ENCODE data around the gene COL9A3. TPM values are rescaled to one million over a fixed set of nuclear protein-coding genes. Genes with fewer than 3 reads are reported as not detected.

Gene COL9A3
- polyA plus RNA-seq (2013): 243 and 264 TPM in 2 replicates

GRCh38 chr20:62816884-62817873, at the start of gene COL9A3:
TSS of gene COL9A3 (plus strand) at chr20:62817050. CDS start at chr20:62817065, 15 bp downstream.
- peaks cover 38 to 55% of the 10 kb centered on the region in 2 experiments for H3K4me1 ChIP-seq (ENCODE audit: control insufficient read depth in 1 of 2, insufficient read depth in 2 of 2, low read length in 2 of 2)
- H3K27me3 ChIP-seq (ENCODE audit: insufficient read depth, low read length): no peaks in the 10 kb centered on the region
- peak within 1 kb of the TSS; percentile 78 for H2AFZ ChIP-seq (ENCODE audit: insufficient read depth, low read length, poor library complexity)
- H3K23ac ChIP-seq (ENCODE audit: low read length): no peak within 1 kb of the TSS
- H3K36me3 ChIP-seq (ENCODE audit: control insufficient read depth in 1 of 2, insufficient read depth in 2 of 2, low read length in 2 of 2): peaks cover 31 to 35% of the 10 kb centered on the region in 2 experiments
- peak within 1 kb of the TSS; percentile 73 for H3K9ac ChIP-seq (ENCODE audit: low read length)
- H4K8ac ChIP-seq (ENCODE audit: low read depth, low read length): peak within 1 kb of the TSS; percentile 93
- peak within 1 kb of the TSS; percentile 75 for H2AK5ac ChIP-seq (ENCODE audit: low read length)
- H2BK120ac ChIP-seq (ENCODE audit: insufficient read depth, low read length, poor library complexity): peak within 1 kb of the TSS; percentile 98
- peak within 1 kb of the TSS; percentile 72 for H3K4me3 ChIP-seq (ENCODE audit: low read depth, low read length)
- peak within 1 kb of the TSS; percentile 94 for H3K27ac ChIP-seq (ENCODE audit: low read depth, low read length)
- peak within 1 kb of the TSS; percentile 99 for H4K91ac ChIP-seq (ENCODE audit: low read depth, low read length)
- no CpG with 5 or more reads among the region's 108 CpGs for WGBS (ENCODE audit: extremely low coverage, insufficient coverage, insufficient read length)
- H3K9me3 ChIP-seq (ENCODE audit: insufficient read depth, low read depth, low read length): no peaks in the 10 kb centered on the region
- peak within 1 kb of the TSS; percentile 74 for H3K4ac ChIP-seq (ENCODE audit: low read depth, low read length)
- no peak for DNase-seq
- H2BK5ac ChIP-seq (ENCODE audit: low read depth, low read length, poor library complexity): peak within 1 kb of the TSS; percentile 91
- peak within 1 kb of the TSS; percentile 73 for H4K12ac ChIP-seq (ENCODE audit: low read depth, low read length)
- peak within 1 kb of the TSS; percentile 88 for H3K14ac ChIP-seq (ENCODE audit: low read length)
- peaks cover 13% of the 10 kb centered on the region for H3K79me2 ChIP-seq (ENCODE audit: control insufficient read depth, insufficient read depth, low read length, poor library complexity)
- peak within 1 kb of the TSS; percentile 92 for H3K4me2 ChIP-seq (ENCODE audit: low read length)
- H3K79me1 ChIP-seq (ENCODE audit: low read length): peaks cover 31% of the 10 kb centered on the region
- peak within 1 kb of the TSS; percentile 93 for H3K18ac ChIP-seq (ENCODE audit: low read length)
- H2BK12ac ChIP-seq (ENCODE audit: low read length): peak within 1 kb of the TSS; percentile 75

GRCh38 chr20:62768234-62768546, 48.7 kb upstream of the COL9A3 start:
- H3K4me2 ChIP-seq (ENCODE audit: low read length): no peak overlapping the region

DNA sequence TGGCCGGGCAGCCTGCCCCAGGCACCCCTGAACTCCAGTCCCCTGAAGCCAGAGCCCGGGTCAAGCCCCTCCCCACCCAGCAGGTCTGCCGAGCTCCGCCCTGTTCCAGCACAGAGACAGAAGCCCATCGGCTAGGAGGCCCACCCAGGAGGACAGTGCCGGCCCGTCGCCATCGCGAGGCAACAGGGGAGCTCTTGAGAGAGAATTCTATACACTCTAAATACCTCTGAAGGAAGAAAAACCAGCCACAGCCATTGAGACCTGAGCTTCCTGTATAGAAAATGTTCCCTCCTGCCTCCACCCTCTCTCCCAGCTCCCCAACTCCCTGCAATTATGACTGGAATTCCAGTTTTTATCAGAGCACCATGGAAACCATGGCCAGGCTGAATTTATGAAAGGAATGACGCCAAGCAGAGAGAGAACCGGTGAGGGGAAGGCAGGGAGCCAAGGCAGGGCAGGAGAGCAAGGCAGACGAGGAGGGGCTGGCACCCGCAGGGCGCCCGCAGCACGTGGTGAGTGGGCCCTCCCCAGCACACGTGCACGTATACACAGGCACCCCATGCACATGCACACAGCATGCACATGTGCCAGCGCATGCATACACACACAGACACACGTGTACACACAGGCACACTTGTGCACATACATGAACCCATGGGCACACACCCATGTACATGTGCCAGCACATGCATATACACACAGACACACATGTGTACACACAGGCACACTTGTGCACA, 48.1 kb upstream of the COL9A3 start:
- no CpG with 5 or more reads among the region's 21 CpGs for WGBS (ENCODE audit: extremely low coverage, insufficient coverage, insufficient read length)
- no peak overlapping the region for H3K14ac ChIP-seq (ENCODE audit: low read length)
- no peak overlapping the region for H4K8ac ChIP-seq (ENCODE audit: low read depth, low read length)
- no peak overlapping the region for H2BK5ac ChIP-seq (ENCODE audit: low read depth, low read length, poor library complexity)
- H2BK120ac ChIP-seq (ENCODE audit: insufficient read depth, low read length, poor library complexity): no peak overlapping the region
- H3K4ac ChIP-seq (ENCODE audit: low read depth, low read length): no peak overlapping the region
- no peak overlapping the region for H3K4me3 ChIP-seq (ENCODE audit: low read depth, low read length)
- H3K36me3 ChIP-seq (ENCODE audit: control insufficient read depth in 1 of 2, insufficient read depth in 2 of 2, low read length in 2 of 2): no peaks in the 10 kb centered on the region
- no peaks in the 10 kb centered on the region for H3K79me1 ChIP-seq (ENCODE audit: low read length)
- H3K27ac ChIP-seq (ENCODE audit: low read depth, low read length): no peak overlapping the region
- H3K4me1 ChIP-seq (ENCODE audit: control insufficient read depth in 1 of 2, insufficient read depth in 2 of 2, low read length in 2 of 2): peaks cover 4 to 13% of the 10 kb centered on the region in 2 experiments
- no peak overlapping the region for H4K91ac ChIP-seq (ENCODE audit: low read depth, low read length)
- no peak overlapping the region for H3K4me2 ChIP-seq (ENCODE audit: low read length)
- H3K18ac ChIP-seq (ENCODE audit: low read length): no peak overlapping the region
- peaks cover 3% of the 10 kb centered on the region for H3K9me3 ChIP-seq (ENCODE audit: insufficient read depth, low read depth, low read length)
- DNase-seq: peak in 1 of 2 donors; percentile 27
- H3K9ac ChIP-seq (ENCODE audit: low read length): no peak overlapping the region
- H3K27me3 ChIP-seq (ENCODE audit: insufficient read depth, low read length): no peaks in the 10 kb centered on the region
- no peak overlapping the region for H2BK12ac ChIP-seq (ENCODE audit: low read length)
- no peak overlapping the region for H4K12ac ChIP-seq (ENCODE audit: low read depth, low read length)
- H2AFZ ChIP-seq (ENCODE audit: insufficient read depth, low read length, poor library complexity): no peak overlapping the region
- H3K23ac ChIP-seq (ENCODE audit: low read length): peak overlapping the region; percentile 10
- no peaks in the 10 kb centered on the region for H3K79me2 ChIP-seq (ENCODE audit: control insufficient read depth, insufficient read depth, low read length, poor library complexity)
- no peak overlapping the region for H2AK5ac ChIP-seq (ENCODE audit: low read length)

More at GRCh38 chr20:62768234-62768546, 48.7 kb upstream of the COL9A3 start:
- no peak overlapping the region for H2AK5ac ChIP-seq (ENCODE audit: low read length)
- H3K4me3 ChIP-seq (ENCODE audit: low read depth, low read length): no peak overlapping the region
- H3K27me3 ChIP-seq (ENCODE audit: insufficient read depth, low read length): no peaks in the 10 kb centered on the region
- no peaks in the 10 kb centered on the region for H3K79me2 ChIP-seq (ENCODE audit: control insufficient read depth, insufficient read depth, low read length, poor library complexity)
- H2BK5ac ChIP-seq (ENCODE audit: low read depth, low read length, poor library complexity): no peak overlapping the region
- H3K27ac ChIP-seq (ENCODE audit: low read depth, low read length): no peak overlapping the region
- no peak overlapping the region for H2BK120ac ChIP-seq (ENCODE audit: insufficient read depth, low read length, poor library complexity)
- no CpG with 5 or more reads among the region's 8 CpGs for WGBS (ENCODE audit: extremely low coverage, insufficient coverage, insufficient read length)
- no peak overlapping the region for H2BK12ac ChIP-seq (ENCODE audit: low read length)
- H3K9me3 ChIP-seq (ENCODE audit: insufficient read depth, low read depth, low read length): peaks cover 3% of the 10 kb centered on the region
- no peaks in the 10 kb centered on the region for H3K79me1 ChIP-seq (ENCODE audit: low read length)
- no peak overlapping the region for H2AFZ ChIP-seq (ENCODE audit: insufficient read depth, low read length, poor library complexity)
- DNase-seq: no peak
- H4K12ac ChIP-seq (ENCODE audit: low read depth, low read length): no peak overlapping the region
- no peak overlapping the region for H3K23ac ChIP-seq (ENCODE audit: low read length)
- H4K91ac ChIP-seq (ENCODE audit: low read depth, low read length): no peak overlapping the region
- peaks cover 4 to 13% of the 10 kb centered on the region in 2 experiments for H3K4me1 ChIP-seq (ENCODE audit: control insufficient read depth in 1 of 2, insufficient read depth in 2 of 2, low read length in 2 of 2)
- H3K14ac ChIP-seq (ENCODE audit: low read length): no peak overlapping the region
- H4K8ac ChIP-seq (ENCODE audit: low read depth, low read length): no peak overlapping the region
- no peaks in the 10 kb centered on the region for H3K36me3 ChIP-seq (ENCODE audit: control insufficient read depth in 1 of 2, insufficient read depth in 2 of 2, low read length in 2 of 2)
- no peak overlapping the region for H3K18ac ChIP-seq (ENCODE audit: low read length)
- no peak overlapping the region for H3K9ac ChIP-seq (ENCODE audit: low read length)
- no peak overlapping the region for H3K4ac ChIP-seq (ENCODE audit: low read depth, low read length)

DNA sequence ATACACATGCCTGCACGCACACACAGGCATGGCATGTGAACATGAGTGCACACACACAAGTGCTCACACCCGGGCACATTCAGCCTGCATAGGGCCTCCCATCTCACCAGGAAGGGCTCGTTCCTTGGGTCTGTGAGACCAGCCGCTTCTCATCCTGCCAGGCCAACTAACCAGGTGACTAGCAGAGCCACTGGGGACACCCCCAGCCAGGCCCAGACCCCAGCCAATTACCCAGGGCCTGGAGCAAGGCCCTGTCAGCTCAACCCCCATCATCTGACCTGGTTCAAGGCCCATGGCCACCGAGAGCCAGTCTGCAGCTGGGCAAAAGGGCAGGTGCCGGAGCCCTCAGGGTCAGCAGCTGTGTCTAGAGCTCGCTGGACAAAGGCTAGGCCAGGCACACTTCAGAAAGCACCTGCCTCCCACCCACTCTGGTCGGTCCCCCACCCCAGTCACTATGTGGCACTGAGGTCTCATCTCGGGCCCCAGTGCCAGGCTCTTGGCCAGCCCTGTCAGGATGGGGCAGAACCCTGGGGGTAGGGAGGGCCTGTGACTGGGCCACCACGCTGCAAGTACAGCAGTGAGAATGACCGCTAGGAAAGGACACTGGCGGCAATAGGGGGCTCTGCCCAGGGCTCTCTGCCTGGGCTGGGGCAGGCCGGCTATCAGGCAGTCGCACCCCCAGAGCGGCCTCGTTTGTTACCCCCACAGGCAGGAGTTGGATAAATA, 47.3 kb upstream of the COL9A3 start:
- Histone ChIP-seq H3K18ac (ENCODE audit: low read length) (no peak overlapping the region), H3K27ac (ENCODE audit: low read depth, low read length) (no peak overlapping the region), H3K4me2 (ENCODE audit: low read length) (no peak overlapping the region), H3K27me3 (ENCODE audit: insufficient read depth, low read length) (no peaks in the 10 kb centered on the region), H3K4me3 (ENCODE audit: low read depth, low read length) (no peak overlapping the region), H3K4me1 (ENCODE audit: control insufficient read depth in 1 of 2, insufficient read depth in 2 of 2, low read length in 2 of 2) (peaks cover 4 to 13% of the 10 kb centered on the region in 2 experiments), H4K91ac (ENCODE audit: low read depth, low read length) (no peak overlapping the region), H4K8ac (ENCODE audit: low read depth, low read length) (no peak overlapping the region), H3K23ac (ENCODE audit: low read length) (no peak overlapping the region), H3K14ac (ENCODE audit: low read length) (no peak overlapping the region), H3K79me2 (ENCODE audit: control insufficient read depth, insufficient read depth, low read length, poor library complexity) (no peaks in the 10 kb centered on the region), H3K9me3 (ENCODE audit: insufficient read depth, low read depth, low read length) (peaks cover 3% of the 10 kb centered on the region), H2BK12ac (ENCODE audit: low read length) (no peak overlapping the region), H2BK5ac (ENCODE audit: low read depth, low read length, poor library complexity) (no peak overlapping the region), H2AFZ (ENCODE audit: insufficient read depth, low read length, poor library complexity) (no peak overlapping the region), H4K12ac (ENCODE audit: low read depth, low read length) (no peak overlapping the region), H2AK5ac (ENCODE audit: low read length) (no peak overlapping the region), H2BK120ac (ENCODE audit: insufficient read depth, low read length, poor library complexity) (no peak overlapping the region), H3K4ac (ENCODE audit: low read depth, low read length) (no peak overlapping the region), H3K36me3 (ENCODE audit: control insufficient read depth in 1 of 2, insufficient read depth in 2 of 2, low read length in 2 of 2) (no peaks in the 10 kb centered on the region), H3K79me1 (ENCODE audit: low read length) (no peaks in the 10 kb centered on the region), H3K9ac (ENCODE audit: low read length) (no peak overlapping the region)
- DNase-seq: no peak
- no CpG with 5 or more reads among the region's 16 CpGs for WGBS (ENCODE audit: extremely low coverage, insufficient coverage, insufficient read length)
